HepG2 (cell line): ENCODE data around the gene COX10. TPM values are rescaled to one million over a fixed set of nuclear protein-coding genes. Genes with fewer than 3 reads are reported as not detected.

Experiments used
- ATAC-seq: fragments of 200-7000 bp; cut with Tn5 transposase; 3 replicates; pipeline ENCODE4 v1.9.1; 2020; ENCODE audit warnings: mild to moderate bottlenecking, moderate library complexity
- BruUV-seq: library from RNA; stranded (reverse); fragments of 400-500 nt; replicated peaks from 2 replicates; lab custom pipeline; 2021; lab: Mats Ljungman, UMichigan
- CTCF ChIA-PET: fragments of 300-600 bp; formaldehyde crosslinking; extraction: SDS; loops from one replicate; lab custom pipeline; 2021; ENCODE audit warnings: low total read pairs, inconsistent platforms, low intra/inter-chr PET ratio; lab: Yijun Ruan, JAX
- POLR2A ChIA-PET: fragments of 350-600 bp; sonication (Branson Sonifier 250); formaldehyde crosslinking; loops from one replicate; lab custom pipeline; 2020; ENCODE audit warnings: antibody characterized with exemption, inconsistent platforms; lab: Yijun Ruan, JAX
- DNase-seq: peaks from one replicate; pipeline ENCODE4 v3.0.0-alpha.2; 2015; ENCODE audit warnings: low spot score
- FAIRE-seq: peaks from 3 replicates; lab custom pipeline; 2011; peaks lifted over from hg19 to GRCh38; lab: Jason Lieb, UNC
- H2AFZ ChIP-seq: one replicate; pipeline ENCODE4 v1.6.1; 2011; ENCODE audit warnings: low read length, inconsistent platforms
- H3K27ac ChIP-seq: fragments of 300-600 bp; 3 replicates; pipeline ENCODE4 v1.8.0; 2011; ENCODE audit warnings: mixed run types, mild to moderate bottlenecking, mixed read lengths, low read length, inconsistent platforms; ENCODE audit not compliant: insufficient read depth; ENCODE audit errors: extremely low read length
- H3K27me3 ChIP-seq, 2 experiments: fragments of 200-600 bp in 1 of 2; 2 replicates in 1 of 2; 3 replicates in 1 of 2; pipeline versions ENCODE4 v1.6.0 to v1.8.0; 2011; ENCODE audit warnings: low read length in 2 of 2, mild to moderate bottlenecking in 2 of 2, moderate library complexity in 2 of 2, inconsistent platforms in 1 of 2; ENCODE audit not compliant: insufficient read depth in 2 of 2, control insufficient read depth in 1 of 2
- H3K36me3 ChIP-seq, 2 experiments: fragments of 200-600 bp in 1 of 2; replicated peaks in 1 of 2; 2 replicates in 1 of 2; 3 replicates in 1 of 2; pipeline versions ENCODE4 v1.5.1 to v1.8.0; 2011; ENCODE audit warnings: low read length in 2 of 2, inconsistent platforms in 1 of 2; ENCODE audit not compliant: insufficient read depth in 2 of 2, control insufficient read depth in 1 of 2
- H3K4me1 ChIP-seq: 2 replicates; pipeline ENCODE4 v1.5.1; 2012; ENCODE audit warnings: low read length, inconsistent platforms; ENCODE audit not compliant: insufficient read depth
- H3K4me2 ChIP-seq: 2 replicates; pipeline ENCODE4 v1.6.0; 2011; ENCODE audit warnings: low read depth, low read length, inconsistent platforms
- H3K4me3 ChIP-seq, 3 experiments: fragments of 200-600 bp in 1 of 3; sonication (generic), shearing (Covaris generic) in 1 of 3; replicated peaks in 1 of 3; 2 replicates each; pipeline ENCODE4 v1.5.1; 2011 to 2016; ENCODE audit warnings: low read length in 3 of 3, inconsistent platforms in 2 of 3, low read depth in 2 of 3, mild to moderate bottlenecking in 2 of 3, control low read depth in 1 of 3, mixed read lengths in 1 of 3; ENCODE audit not compliant: insufficient read depth in 1 of 3
- H3K79me2 ChIP-seq: one replicate; pipeline ENCODE4 v1.6.1; 2011; ENCODE audit warnings: low read length, inconsistent platforms; ENCODE audit not compliant: insufficient read depth
- H3K9ac ChIP-seq: 2 replicates; pipeline ENCODE4 v1.6.0; 2011; ENCODE audit warnings: mild to moderate bottlenecking, low read depth, low read length, inconsistent platforms; ENCODE audit not compliant: insufficient read depth
- H3K9me3 ChIP-seq: 2 replicates; pipeline ENCODE4 v1.5.1; 2012; ENCODE audit warnings: mild to moderate bottlenecking, low read length
- H4K20me1 ChIP-seq: 2 replicates; pipeline ENCODE4 v1.6.0; 2011; ENCODE audit warnings: inconsistent platforms, mild to moderate bottlenecking, low read length, moderate library complexity; ENCODE audit not compliant: insufficient read depth
- AGO2 ChIP-seq: fragments of 200-400 bp; formaldehyde crosslinking; optimal IDR thresholded peaks from 2 replicates; pipeline ENCODE3; 2017; ENCODE audit warnings: mild to moderate bottlenecking, low read depth, low read length, moderate library complexity
- ESRRA ChIP-seq: sonication (generic); formaldehyde crosslinking; IDR thresholded peaks from 2 replicates; pipeline ENCODE4 v1.5.1; 2020; ENCODE audit warnings: mild to moderate bottlenecking, low read depth, missing genetic modification reagents
- FOXP4 ChIP-seq: sonication (generic); formaldehyde crosslinking; IDR thresholded peaks from 2 replicates; pipeline ENCODE4 v1.4.0; 2020; ENCODE audit warnings: missing genetic modification reagents
- HOXA3 ChIP-seq: sonication (generic); formaldehyde crosslinking; IDR thresholded peaks from 2 replicates; pipeline ENCODE4 v1.5.0; 2020; ENCODE audit warnings: missing genetic modification reagents
- KLF12 ChIP-seq: sonication (generic); formaldehyde crosslinking; IDR thresholded peaks from 2 replicates; pipeline ENCODE4 v1.4.0; 2020; ENCODE audit warnings: missing genetic modification reagents, borderline replicate concordance
- PCBP1 ChIP-seq: fragments of 200-400 bp; formaldehyde crosslinking; IDR thresholded peaks from 2 replicates; pipeline ENCODE4 v1.6.1; 2017; ENCODE audit warnings: mild to moderate bottlenecking, low read depth, low read length, borderline replicate concordance
- STAG1 ChIP-seq: sonication (generic); formaldehyde crosslinking; IDR thresholded peaks from 2 replicates; pipeline ENCODE4 v1.4.0; 2020; ENCODE audit warnings: missing genetic modification reagents
- TCF7L2 ChIP-seq: IDR thresholded peaks from 2 replicates; pipeline ENCODE4 v1.6.1; 2011; ENCODE audit warnings: mild to moderate bottlenecking, low read depth, low read length, moderate library complexity
- ZKSCAN5 ChIP-seq: sonication (generic); formaldehyde crosslinking; IDR thresholded peaks from 2 replicates; pipeline ENCODE4 v1.5.1; 2020; ENCODE audit warnings: mild to moderate bottlenecking, missing genetic modification reagents
- ZNF567 ChIP-seq: sonication (generic); formaldehyde crosslinking; IDR thresholded peaks from 2 replicates; pipeline ENCODE4 v1.8.1; 2023; ENCODE audit warnings: mild to moderate bottlenecking, missing genetic modification reagents, borderline replicate concordance
- ZSCAN25 ChIP-seq: sonication (generic); formaldehyde crosslinking; IDR thresholded peaks from 2 replicates; pipeline ENCODE4 v1.8.0; 2022; ENCODE audit warnings: mild to moderate bottlenecking, missing genetic modification reagents
- WGBS: methylation state at CpG from one replicate; pipeline ENCODE4 v1.1.6; 2017; ENCODE audit warnings: low lambda C conversion rate; 5-methylcytosine and 5-hydroxymethylcytosine counted together
- in situ Hi-C: cut with HindIII; loops from 2 replicates; pipeline ENCODE4 v1.10.0; 2017; ENCODE audit warnings: low pct_unique_long_range_greater_than_20kb; ENCODE audit not compliant: extremely low pct_ligation_motif_present
- intact Hi-C: fragments of 100-400 bp; cut with micrococcal nuclease; formaldehyde crosslinking; loops from one replicate; pipeline ENCODE4 v1.10.0; 2022; ENCODE audit not compliant: unreplicated experiment
- polyA plus RNA-seq, 8 experiments: library from polyadenylated mRNA; depleted of rRNA in 3 of 8; stranded (reverse) in 7 of 8; unstranded in 1 of 8; fragments of >200 nt; fragmentation: Illumina TruSeq in 4 of 8; extraction: Trizol in 4 of 8; gene quantifications; 2 replicates each; pipeline versions ENCODE4 v1.2.1 to v1.2.3, GENCODE V29; 2011 to 2016; ENCODE audit warnings: low read depth in 4 of 8, missing spikeins in 1 of 8, mixed read lengths in 1 of 8; ENCODE audit not compliant: insufficient read depth in 1 of 8
- total RNA-seq, 5 experiments: library from RNA; depleted of rRNA; stranded (reverse); fragments of >200 nt; fragmentation: Illumina TruSeq; extraction: Trizol; gene quantifications; 2 replicates each; pipeline ENCODE4 v1.2.3, GENCODE V29; 2016; ENCODE audit warnings: low read depth in 1 of 5
- TF ChIP-seq, protein P1 (sequence below): sonication (generic); formaldehyde crosslinking; IDR thresholded peaks from 2 replicates; pipeline ENCODE4 v1.5.0; 2020; ENCODE audit warnings: mild to moderate bottlenecking, missing genetic modification reagents, moderate library complexity

COX10 gene
- total and polyA plus RNA-seq, 2 of the 13 experiments (the other 11 are each of a cell fraction or from before 2014, with no cell fraction given), result 13.9 to 20.1 TPM

DNA sequence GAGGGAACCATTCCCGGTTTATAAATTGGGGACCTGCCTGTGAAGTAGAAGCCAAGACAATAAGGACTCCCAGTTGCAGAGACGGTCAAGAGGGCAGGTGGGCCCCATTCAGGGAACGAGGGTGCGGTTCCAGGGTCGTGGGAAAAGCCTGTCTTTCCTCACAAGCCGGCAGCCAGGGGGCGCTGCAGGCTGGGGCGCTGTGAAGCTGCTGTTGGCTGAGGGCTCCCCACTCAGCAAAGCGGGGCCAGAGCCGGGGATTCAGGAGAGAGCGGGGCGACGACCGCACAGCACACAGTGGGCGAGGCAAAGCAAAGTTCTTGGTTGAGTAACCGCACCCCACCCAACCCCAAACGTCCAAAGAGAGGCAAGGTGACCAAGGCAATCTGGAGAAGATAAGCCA lies 142.5 kb downstream of the COX10 start:
- H3K27ac ChIP-seq, result no peak overlapping the region
- no peak overlapping the region for H3K4me3 ChIP-seq
- CTCF ChIA-PET, result no interaction called here
- no peak for FAIRE-seq
- ATAC-seq, result no peak
- in situ Hi-C loops, result no loop called here
- H3K36me3 ChIP-seq, result peaks cover 2 to 5% of the 10 kb centered on the region in 2 experiments; a peak in 1 of 5 replicates
- TF ChIP-seq AGO2, result peak; percentile 47
- TF ChIP-seq PCBP1, result 0 out of 2 replicates have a peak, but pooled peaks have one; percentile 25
- no peak for TF ChIP-seq ZKSCAN5
- peak; percentile 53 for TF ChIP-seq STAG1
- TF ChIP-seq, protein P1, sequence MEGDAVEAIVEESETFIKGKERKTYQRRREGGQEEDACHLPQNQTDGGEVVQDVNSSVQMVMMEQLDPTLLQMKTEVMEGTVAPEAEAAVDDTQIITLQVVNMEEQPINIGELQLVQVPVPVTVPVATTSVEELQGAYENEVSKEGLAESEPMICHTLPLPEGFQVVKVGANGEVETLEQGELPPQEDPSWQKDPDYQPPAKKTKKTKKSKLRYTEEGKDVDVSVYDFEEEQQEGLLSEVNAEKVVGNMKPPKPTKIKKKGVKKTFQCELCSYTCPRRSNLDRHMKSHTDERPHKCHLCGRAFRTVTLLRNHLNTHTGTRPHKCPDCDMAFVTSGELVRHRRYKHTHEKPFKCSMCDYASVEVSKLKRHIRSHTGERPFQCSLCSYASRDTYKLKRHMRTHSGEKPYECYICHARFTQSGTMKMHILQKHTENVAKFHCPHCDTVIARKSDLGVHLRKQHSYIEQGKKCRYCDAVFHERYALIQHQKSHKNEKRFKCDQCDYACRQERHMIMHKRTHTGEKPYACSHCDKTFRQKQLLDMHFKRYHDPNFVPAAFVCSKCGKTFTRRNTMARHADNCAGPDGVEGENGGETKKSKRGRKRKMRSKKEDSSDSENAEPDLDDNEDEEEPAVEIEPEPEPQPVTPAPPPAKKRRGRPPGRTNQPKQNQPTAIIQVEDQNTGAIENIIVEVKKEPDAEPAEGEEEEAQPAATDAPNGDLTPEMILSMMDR (CRISPR knock-in tag), result peak; percentile 50
- TF ChIP-seq, all 625 proteins: peak for 4
- no TSS peak for BruUV-seq
- Histone ChIP-seq H3K79me2 (no peaks in the 10 kb centered on the region), H4K20me1 (no peaks in the 10 kb centered on the region), H2AFZ (no peak overlapping the region), H3K27me3 (no peaks in the 10 kb centered on the region), H3K9ac (no peak overlapping the region), H3K4me1 (peaks cover 26% of the 10 kb centered on the region), H3K4me2 (no peak overlapping the region), H3K9me3 (peaks cover 3% of the 10 kb centered on the region; the same call in 1 of the 2 replicates)
- intact Hi-C loops, result no loop called here
- no peak for DNase-seq
- WGBS, result 92% methylated on average over 17 of the region's 17 CpGs
- POLR2A ChIA-PET, result no interaction called here

DNA sequence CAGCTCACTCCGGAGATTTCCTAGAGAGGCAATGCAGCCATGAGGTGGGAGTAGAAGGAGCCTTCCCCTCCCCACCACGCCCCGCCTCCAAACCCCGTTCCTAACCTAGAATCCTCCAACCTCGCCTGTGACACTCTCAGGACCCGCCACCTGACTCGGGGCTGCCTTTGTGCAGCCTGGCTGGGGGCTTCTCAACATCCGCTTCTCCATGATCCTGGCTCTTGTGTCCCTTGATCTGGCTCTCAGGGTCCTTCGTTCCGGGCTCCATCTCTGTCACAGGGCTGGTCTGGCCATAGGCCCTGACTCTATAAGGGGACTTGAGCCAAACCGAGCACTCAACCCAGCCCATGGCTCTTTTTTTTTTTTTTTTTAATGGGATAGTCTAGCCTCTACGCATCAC lies 143.1 kb downstream of the COX10 start:
- TF ChIP-seq ZNF567 (CRISPR knock-in tag) (no peak), ESRRA (no peak), FOXP4 (CRISPR knock-in tag) (no peak), TCF7L2 (no peak), HOXA3 (CRISPR knock-in tag) (no peak), ZSCAN25 (CRISPR knock-in tag) (no peak), KLF12 (CRISPR knock-in tag) (no peak)
- Histone ChIP-seq H3K36me3 (peaks cover 2 to 5% of the 10 kb centered on the region in 2 experiments; a peak in 1 of 5 replicates), H3K9me3 (peaks cover 3% of the 10 kb centered on the region; the same call in 1 of the 2 replicates), H3K79me2 (no peaks in the 10 kb centered on the region), H3K9ac (no peak overlapping the region), H2AFZ (no peak overlapping the region), H3K27me3 (no peaks in the 10 kb centered on the region), H3K4me3 (no peak overlapping the region), H3K4me2 (no peak overlapping the region), H3K4me1 (peaks cover 26% of the 10 kb centered on the region), H4K20me1 (no peaks in the 10 kb centered on the region), H3K27ac (no peak overlapping the region)
- DNase-seq (no peak), ATAC-seq (no peak), FAIRE-seq (no peak)
- BruUV-seq, result no TSS peak
- in situ Hi-C loops, result no loop called here
- intact Hi-C loops, result no loop called here
- POLR2A ChIA-PET, result no interaction called here
- 93% methylated on average over 11 of the region's 12 CpGs for WGBS
- CTCF ChIA-PET, result no interaction called here
